Stimulated activated naive CD8-positive, alpha-beta T cell treated with anti-CD3 and anti-CD28 coated beads, Interleukin-15, amount 100 ng/mL, for 72 hours (primary cell): ENCODE data around the gene PRLH.

Experiments
- ATAC-seq: fragments of 150-1000 bp; cut with Tn5 transposase; 2 replicates; pipeline ENCODE4 v1.10.0; 2021; ENCODE audit warnings: mild to moderate bottlenecking, moderate library complexity
- DNase-seq, 2 donors: peaks; one replicate each; pipeline ENCODE4 v3.0.0; 2021 to 2022
- H3K27ac Mint-ChIP-seq, 2 donors: one replicate each; pipeline ENCODE4 v1.8.0; 2022; ENCODE audit warnings: mild to moderate bottlenecking in 2 of 2, mixed read lengths in 2 of 2, moderate library complexity in 2 of 2
- H3K27me3 Mint-ChIP-seq: one replicate; pipeline ENCODE4 v1.8.0; 2022; ENCODE audit warnings: mixed read lengths
- H3K4me1 Mint-ChIP-seq: one replicate; pipeline ENCODE4 v1.8.0; 2022; ENCODE audit warnings: mild to moderate bottlenecking, mixed read lengths
- H3K4me3 Mint-ChIP-seq, 2 donors: one replicate each; pipeline ENCODE4 v1.8.0; 2022; ENCODE audit warnings: mild to moderate bottlenecking in 2 of 2, mixed read lengths in 2 of 2, moderate library complexity in 1 of 2
- H3K9me3 Mint-ChIP-seq, 2 donors: one replicate each; pipeline ENCODE4 v1.8.0; 2022; ENCODE audit warnings: mixed read lengths in 2 of 2

PRLH gene

DNA sequence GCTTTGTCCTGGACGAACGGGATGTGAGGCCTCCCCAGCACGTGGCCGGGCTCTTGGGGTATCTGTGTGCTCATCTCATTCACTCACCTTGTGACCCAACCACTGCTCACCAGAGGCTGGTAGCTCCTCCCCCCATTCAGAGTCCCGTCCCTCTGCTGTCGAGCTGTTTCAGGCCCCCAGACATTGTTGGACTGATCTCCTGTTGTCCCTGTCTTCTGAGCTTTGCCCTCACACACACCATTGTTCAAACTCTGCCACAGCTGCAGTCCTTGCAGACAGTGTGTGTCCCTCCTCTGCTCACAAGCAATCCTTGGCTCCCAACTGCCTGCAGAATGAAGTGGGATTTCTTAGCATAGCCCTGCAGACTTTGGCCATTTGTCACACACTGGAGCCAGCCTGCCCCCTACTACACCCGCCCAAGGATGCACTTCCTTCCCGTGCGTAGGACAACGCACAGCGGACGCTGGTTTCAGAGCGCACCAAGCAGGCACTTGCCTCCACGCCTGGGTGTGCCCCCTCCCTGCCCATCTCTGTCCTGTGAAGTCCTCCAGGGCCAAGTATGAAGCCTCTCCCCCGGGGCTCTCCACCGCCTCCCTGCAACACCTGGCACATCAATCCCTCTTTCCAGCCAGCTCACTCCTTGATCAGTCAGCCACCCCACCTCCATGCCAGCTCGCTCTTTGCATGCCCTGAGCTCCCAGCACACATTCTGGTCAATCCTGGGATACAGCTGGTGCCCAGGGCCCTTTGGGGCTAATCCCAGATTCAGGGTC is 16.5 kb upstream of the PRLH start:
- DNase-seq (no peak), ATAC-seq (no peak)
- H3K4me1 Mint-ChIP-seq: no peaks in the 10 kb centered on the region
- peaks cover 9 to 10% of the 10 kb centered on the region in 2 donors for H3K9me3 Mint-ChIP-seq
- no peak overlapping the region for H3K4me3 Mint-ChIP-seq
- H3K27ac Mint-ChIP-seq: no peak overlapping the region
- peaks cover 12% of the 10 kb centered on the region for H3K27me3 Mint-ChIP-seq

DNA sequence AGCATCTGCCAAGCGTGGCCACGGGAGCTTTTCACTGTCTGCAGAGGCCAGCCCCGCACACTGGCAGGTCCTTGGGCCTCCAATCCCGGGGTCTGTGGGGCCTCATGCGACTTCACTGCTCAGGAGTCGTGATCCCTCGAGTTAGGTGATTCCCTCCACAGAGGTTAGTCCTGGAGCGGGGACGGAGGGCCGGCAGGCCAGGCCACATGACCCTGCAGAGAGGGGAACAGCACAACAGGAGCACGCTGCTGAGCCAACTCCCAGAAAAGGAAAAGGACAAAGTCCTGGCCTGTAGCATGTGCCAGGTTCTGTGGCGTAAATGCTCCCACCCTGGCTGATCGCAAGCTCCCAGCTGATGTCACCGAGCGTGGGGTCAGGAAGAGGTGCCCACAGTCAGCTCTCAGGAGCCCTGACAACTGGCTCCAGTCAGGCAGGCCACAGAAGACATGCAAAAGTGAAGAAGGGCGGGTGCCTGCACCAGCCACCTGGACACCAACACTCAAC is 15.3 kb upstream of the PRLH start:
- DNase-seq (no peak), ATAC-seq (no peak)
- no peak overlapping the region for H3K4me3 Mint-ChIP-seq
- H3K27ac Mint-ChIP-seq: no peak overlapping the region
- no peaks in the 10 kb centered on the region for H3K4me1 Mint-ChIP-seq
- peaks cover 9 to 14% of the 10 kb centered on the region in 2 donors for H3K9me3 Mint-ChIP-seq
- H3K27me3 Mint-ChIP-seq: peaks cover 12% of the 10 kb centered on the region

DNA sequence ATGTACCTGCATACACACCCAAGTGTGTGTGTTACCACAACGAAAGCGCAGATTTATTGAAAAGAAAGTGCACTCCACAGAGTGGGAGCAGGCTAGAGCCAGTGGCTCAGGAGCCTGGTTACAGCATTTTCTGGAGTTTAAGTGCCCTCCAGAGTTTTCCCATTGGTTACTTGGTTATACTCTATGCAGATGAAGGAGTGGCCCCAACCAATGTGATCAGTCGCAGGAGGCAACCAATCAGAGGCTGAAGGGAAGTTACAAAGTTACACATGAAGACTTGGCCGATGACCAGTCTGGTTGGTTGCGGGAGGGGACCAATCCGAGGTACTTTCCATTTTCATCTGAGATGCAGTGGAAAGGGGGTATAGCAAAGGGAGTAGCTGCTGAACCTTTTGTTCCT is 13.5 kb upstream of the PRLH start:
- no peak for DNase-seq
- Mint-ChIP-seq H3K27me3 (peaks cover 20% of the 10 kb centered on the region), H3K27ac (no peak overlapping the region), H3K4me3 (no peak overlapping the region), H3K4me1 (peaks cover 10% of the 10 kb centered on the region), H3K9me3 (peaks cover 9 to 18% of the 10 kb centered on the region in 2 donors)
- ATAC-seq: no peak

DNA sequence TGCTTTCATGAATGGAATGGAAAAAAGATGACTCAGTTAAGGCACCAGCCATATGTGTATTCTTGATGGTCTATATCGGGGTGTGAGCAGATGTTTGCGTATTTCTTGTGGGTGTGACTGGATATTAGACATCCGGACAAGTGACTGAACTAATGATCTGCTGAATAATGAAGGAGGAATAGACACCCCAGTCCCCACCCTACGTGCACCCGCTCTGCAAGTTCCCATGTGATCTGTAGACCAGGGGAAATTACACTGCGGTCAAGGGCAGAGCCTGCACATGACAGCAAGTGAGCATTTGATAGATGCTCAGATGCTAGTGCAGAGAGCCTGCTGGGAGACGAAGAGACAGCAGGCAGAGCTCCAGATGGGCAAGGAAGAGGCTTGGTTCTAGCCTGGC is 12.4 kb upstream of the PRLH start:
- Mint-ChIP-seq H3K27me3 (peaks cover 29% of the 10 kb centered on the region), H3K27ac (no peak overlapping the region), H3K9me3 (peaks cover 9 to 18% of the 10 kb centered on the region in 2 donors), H3K4me3 (no peak overlapping the region), H3K4me1 (peaks cover 12% of the 10 kb centered on the region)
- ATAC-seq (no peak), DNase-seq (no peak)

DNA sequence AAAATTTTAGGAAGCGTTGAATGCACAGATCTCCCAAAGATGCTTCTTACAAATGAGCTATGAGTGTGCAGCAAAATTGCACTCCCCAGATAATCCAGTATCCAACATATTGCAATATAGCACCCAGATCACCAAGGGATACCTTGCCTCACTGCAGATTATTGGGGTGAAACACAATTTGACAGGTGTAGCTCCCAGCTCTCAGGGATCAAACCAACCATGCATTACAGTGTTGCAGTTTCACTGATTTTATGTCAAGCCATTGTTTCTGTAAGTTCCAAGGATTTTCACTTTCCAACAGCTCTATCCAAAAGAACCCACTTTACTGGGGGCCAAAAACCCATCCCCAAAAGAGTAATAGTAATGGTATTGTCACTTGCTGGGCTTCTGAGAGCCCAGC is 10.8 kb upstream of the PRLH start:
- peaks cover 12% of the 10 kb centered on the region for H3K4me1 Mint-ChIP-seq
- H3K4me3 Mint-ChIP-seq: no peak overlapping the region

DNA sequence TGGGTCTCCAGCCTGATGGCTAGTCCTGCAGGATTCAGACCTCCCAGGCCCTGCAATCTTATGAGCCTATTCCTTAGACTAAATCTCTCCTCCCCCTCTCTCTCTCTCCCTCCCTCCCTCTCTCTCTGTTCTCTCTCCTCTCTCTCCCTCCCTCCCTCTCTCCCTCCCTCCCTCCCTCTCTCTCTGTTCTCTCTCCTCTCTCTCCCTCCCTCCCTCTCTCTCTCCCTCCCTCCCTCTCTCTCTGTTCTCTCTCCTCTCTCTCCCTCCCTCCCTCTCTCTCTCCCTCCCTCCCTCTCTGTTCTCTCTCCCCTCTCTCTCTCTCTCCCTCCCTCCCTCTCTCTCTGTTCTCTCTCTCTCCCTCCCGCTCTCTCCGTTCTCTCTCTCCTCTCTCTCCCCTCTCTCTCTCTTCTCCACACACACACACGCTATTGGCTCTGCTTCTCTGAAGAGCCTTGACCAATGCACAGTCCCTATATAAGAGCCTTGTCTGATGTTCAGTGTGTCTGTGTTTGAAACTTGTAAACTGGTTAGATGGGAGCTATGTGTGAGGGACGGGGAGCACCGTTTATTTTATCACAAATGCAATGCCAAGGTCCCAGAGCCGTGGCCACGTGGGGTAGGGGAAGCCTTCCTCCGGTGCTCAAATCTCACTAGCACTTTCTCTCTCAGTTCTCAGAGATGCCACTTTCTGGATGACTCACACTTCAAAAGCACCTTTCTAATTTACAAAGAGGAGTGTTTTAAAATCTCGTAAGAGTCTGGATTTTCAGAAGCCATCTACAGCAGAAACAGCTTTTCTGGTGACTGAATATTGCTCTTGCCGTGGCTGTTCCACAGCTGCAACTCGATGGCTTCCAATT is 9.4 kb upstream of the PRLH start:
- Mint-ChIP-seq H3K4me3 (no peak overlapping the region), H3K27me3 (peaks cover 42% of the 10 kb centered on the region), H3K27ac (no peak overlapping the region), H3K4me1 (peaks cover 12% of the 10 kb centered on the region), H3K9me3 (peaks cover 9 to 18% of the 10 kb centered on the region in 2 donors)
- peak in 1 of 2 donors; percentile 28 for DNase-seq
- peak; percentile 93 for ATAC-seq

More for the DNA sequence above, 10.8 kb upstream of the PRLH start:
- DNase-seq: no peak
- Mint-ChIP-seq H3K9me3 (peaks cover 9 to 18% of the 10 kb centered on the region in 2 donors), H3K27ac (no peak overlapping the region), H3K27me3 (peaks cover 42% of the 10 kb centered on the region)
- no peak for ATAC-seq

DNA sequence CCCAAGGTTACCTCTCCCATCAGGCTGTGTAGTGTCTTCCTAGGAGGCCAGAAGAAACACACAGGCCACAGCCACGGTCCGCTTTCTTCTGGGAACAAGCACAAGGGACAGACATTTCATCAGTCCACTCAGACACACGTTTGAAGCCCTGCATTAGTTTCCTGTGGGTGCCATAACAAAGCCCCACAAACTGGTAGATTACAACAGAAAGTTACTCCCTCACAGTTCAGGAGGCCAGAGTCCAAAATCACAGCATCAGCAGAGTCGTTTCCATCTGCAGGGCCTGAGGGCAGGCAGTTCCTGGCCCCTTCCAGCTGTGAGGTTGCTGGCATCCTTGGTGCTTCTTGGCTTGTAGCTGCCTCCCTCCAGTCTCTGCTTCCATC is 8.8 kb upstream of the PRLH start:
- H3K4me1 Mint-ChIP-seq: peaks cover 12% of the 10 kb centered on the region
- no peak overlapping the region for H3K4me3 Mint-ChIP-seq
- ATAC-seq: peak; percentile 27
- peaks cover 9 to 18% of the 10 kb centered on the region in 2 donors for H3K9me3 Mint-ChIP-seq
- H3K27me3 Mint-ChIP-seq: peaks cover 42% of the 10 kb centered on the region
- H3K27ac Mint-ChIP-seq: no peak overlapping the region
- no peak for DNase-seq

DNA sequence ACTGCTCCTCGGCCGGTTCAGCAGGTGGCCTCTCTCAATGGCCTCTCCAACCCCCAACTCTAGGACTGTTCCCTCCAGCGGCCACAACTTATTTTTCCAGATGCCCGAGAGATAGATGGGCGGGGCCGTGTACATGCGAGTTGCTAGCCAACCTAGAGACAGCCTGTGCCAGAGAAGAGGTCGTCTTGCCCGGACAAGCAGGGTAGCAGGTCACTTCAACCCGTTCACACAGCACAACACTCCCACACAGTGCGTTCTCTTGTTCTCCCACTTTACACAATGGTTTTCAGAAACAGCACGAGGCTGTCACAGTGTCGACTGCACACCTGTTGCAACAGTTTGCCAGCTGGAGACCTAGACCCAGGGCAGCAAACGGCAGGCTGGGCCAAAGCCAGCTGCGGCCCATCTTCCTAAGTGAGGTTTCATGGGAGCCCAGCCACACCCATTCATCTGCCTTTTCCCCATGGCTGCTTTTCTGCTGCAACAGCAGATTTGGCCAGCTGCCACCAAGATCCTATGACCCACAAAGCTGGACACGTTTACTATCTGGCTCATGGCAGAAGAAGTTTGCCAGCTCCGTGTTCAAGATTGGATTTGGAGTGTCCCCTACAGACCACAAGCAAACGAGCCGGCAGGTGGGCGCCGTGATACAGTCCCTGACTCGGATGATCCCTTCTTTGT is 7.3 kb upstream of the PRLH start:
- Mint-ChIP-seq H3K9me3 (peaks cover 5 to 11% of the 10 kb centered on the region in 2 donors), H3K27ac (no peak overlapping the region), H3K27me3 (peaks cover 33% of the 10 kb centered on the region), H3K4me3 (no peak overlapping the region), H3K4me1 (peaks cover 12% of the 10 kb centered on the region)
- DNase-seq (no peak), ATAC-seq (no peak)

DNA sequence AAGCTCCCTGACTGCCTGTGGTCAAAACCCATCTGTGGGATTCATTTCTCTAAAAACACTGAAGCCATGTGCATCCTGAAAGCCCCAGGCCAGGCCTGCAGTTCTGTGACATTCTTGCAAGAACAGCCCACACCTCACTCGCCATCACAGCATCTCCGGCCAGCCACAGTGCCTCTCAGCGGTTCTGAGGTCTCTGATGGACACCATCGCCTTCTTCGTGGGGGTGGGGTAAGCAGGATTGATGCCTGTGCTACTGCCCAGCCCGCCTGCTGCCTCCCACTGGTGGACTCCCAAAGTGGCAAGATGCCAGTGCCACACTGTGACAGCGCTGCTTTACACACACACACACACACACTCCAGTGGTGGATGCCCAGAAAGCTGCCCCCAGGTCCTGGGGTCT is 5.2 kb upstream of the PRLH start:
- H3K27me3 Mint-ChIP-seq: peaks cover 30% of the 10 kb centered on the region
- ATAC-seq: no peak
- peaks cover 0 to 2% of the 10 kb centered on the region in 2 donors for H3K9me3 Mint-ChIP-seq
- DNase-seq: no peak
- no peak overlapping the region for H3K4me3 Mint-ChIP-seq
- no peak overlapping the region for H3K27ac Mint-ChIP-seq
- peaks cover 12% of the 10 kb centered on the region for H3K4me1 Mint-ChIP-seq

DNA sequence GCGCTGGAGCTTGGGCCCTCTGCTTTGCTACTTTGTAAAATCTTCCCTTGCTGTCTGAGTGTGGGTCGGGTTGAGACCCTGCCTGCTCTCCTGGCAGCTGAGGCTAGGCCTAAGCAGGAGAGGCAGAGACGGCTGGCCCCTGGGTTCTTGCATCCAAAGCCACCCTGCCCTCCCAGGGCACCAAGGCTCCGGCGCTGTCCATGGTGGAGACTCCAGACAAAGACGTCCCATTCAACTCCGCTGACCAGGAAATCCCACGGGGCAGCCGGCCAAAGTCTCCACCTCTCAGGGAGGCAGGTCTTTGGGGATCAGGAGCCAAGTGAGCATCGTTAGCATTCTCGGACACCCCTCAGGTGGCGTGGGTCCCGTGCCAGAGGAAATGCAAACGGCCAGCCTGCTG is 2.6 kb upstream of the PRLH start:
- H3K4me1 Mint-ChIP-seq: no peaks in the 10 kb centered on the region
- H3K4me3 Mint-ChIP-seq: no peak overlapping the region
- no peak overlapping the region for H3K27ac Mint-ChIP-seq
- peaks cover 15% of the 10 kb centered on the region for H3K27me3 Mint-ChIP-seq
- DNase-seq (no peak), ATAC-seq (no peak)
- no peaks in the 10 kb centered on the region for H3K9me3 Mint-ChIP-seq

DNA sequence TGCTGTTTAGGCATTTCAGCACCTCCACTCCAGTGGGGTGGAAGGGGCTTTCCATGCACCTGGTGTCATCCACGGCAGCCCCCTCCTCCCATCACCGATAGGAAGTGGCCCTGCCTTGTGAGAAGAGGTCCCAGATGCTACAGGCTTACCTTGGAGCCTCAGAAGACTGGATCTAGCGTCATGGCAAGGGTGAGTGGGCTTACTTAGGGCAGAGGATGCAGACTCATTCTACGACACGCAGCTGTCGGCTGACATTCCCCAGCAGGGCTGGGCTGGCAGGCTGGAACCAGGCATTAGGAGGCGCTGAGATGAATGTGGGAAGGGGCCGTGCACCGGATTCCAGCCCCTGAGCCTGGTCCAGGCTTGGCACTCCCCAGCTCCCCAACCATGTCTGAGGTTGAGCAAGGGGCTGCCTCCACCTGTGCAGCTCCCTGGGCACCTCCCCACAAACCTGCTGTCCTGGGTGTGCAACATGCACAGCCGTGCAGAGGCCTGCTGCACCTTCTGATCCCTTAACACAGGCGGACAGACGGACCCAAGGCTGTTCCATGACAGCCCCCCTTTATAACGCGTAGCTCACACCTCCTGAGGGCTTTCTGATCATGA is 1.7 kb upstream of the PRLH start:
- Mint-ChIP-seq H3K27me3 (peaks cover 7% of the 10 kb centered on the region), H3K9me3 (no peaks in the 10 kb centered on the region), H3K4me3 (no peak overlapping the region), H3K27ac (no peak overlapping the region), H3K4me1 (no peaks in the 10 kb centered on the region)
- ATAC-seq (no peak), DNase-seq (no peak)

DNA sequence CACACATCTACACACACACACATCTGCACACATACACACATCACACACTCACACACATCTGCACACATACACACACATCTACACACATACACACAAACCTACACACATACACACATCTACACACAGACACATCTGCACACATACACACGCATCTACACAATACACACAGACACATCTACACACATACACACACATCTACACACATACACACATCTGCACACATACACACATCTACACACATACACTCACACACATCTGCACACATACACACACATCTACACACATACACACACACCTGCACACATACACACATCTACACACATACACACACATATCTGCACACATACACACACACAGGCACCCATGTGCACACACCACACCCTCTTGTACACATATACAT is 400 bp upstream of the PRLH start:
- no peak overlapping the region for H3K27ac Mint-ChIP-seq
- ATAC-seq (no peak), DNase-seq (no peak)
- H3K4me1 Mint-ChIP-seq: no peaks in the 10 kb centered on the region
- no peaks in the 10 kb centered on the region for H3K9me3 Mint-ChIP-seq
- no peak overlapping the region for H3K4me3 Mint-ChIP-seq
- H3K27me3 Mint-ChIP-seq: no peaks in the 10 kb centered on the region

DNA sequence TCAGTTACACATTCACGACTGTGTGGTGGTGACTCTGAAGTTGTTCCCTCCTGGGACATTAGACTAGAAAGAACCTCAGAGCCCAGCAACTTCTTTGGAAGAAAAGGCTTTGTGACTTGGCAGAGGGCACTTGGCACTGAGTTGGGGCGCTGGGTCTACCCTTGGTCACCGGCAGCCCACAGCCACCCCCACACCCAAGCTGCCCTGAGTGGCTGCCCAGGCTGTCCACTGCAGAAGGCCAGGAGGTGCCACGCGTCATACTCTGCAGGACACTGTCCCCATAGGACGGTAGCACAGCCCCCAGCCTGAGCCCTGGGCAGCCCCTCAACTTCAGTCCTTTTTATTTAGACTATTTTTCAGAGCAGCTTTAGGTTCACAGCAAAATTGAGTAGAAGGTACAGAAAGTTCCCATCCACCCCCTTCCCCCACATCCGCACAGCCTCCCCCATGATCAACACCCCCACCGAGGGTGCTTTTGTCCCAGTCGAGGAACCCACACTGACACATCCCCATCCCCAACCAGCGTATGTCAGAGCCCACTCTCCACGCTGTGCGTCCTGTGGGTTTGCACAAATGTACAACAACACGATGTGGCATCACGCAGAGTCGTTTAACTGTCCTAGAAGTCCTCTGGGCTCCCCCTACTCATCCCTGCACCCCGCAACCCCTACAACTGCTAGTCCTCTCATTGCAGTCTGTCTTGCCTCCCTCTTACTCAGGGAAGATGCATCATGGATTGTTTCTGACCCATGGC is 1.1 kb downstream of the PRLH start:
- H3K27ac Mint-ChIP-seq: no peak overlapping the region
- H3K27me3 Mint-ChIP-seq: no peaks in the 10 kb centered on the region
- no peak overlapping the region for H3K4me3 Mint-ChIP-seq
- no peaks in the 10 kb centered on the region for H3K9me3 Mint-ChIP-seq
- ATAC-seq (no peak), DNase-seq (no peak)
- peaks cover 9% of the 10 kb centered on the region for H3K4me1 Mint-ChIP-seq

DNA sequence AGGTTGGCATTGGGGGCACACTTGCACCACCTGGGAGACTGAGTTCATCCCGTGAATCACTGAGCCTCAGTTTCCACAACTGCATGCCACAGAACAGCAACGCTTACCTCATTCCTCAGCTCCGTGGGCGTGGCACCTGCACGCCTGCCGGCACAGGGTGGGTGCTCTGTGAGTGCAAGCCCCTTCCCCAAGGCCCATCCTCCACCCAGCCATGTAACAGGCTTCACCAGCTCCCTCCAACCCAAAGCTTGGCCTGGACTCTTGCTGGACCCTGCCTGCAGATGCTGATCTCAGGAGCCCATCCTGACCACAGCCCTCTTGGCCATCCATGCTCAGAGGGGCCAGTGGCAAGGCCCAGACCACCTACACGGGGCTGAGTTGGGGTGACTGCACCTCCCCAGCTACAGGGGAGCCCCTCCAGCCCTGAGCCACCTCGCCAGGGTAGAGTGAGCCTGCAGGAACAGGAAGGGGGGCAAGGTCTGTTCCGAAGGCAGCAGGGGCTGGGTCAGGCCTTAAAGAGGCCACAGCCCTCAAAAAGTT is 1.8 kb downstream of the PRLH start:
- no peak for DNase-seq
- H3K4me3 Mint-ChIP-seq: no peak overlapping the region
- peaks cover 9% of the 10 kb centered on the region for H3K4me1 Mint-ChIP-seq
- H3K9me3 Mint-ChIP-seq: no peaks in the 10 kb centered on the region
- no peaks in the 10 kb centered on the region for H3K27me3 Mint-ChIP-seq
- H3K27ac Mint-ChIP-seq: no peak overlapping the region
- ATAC-seq: no peak
